ENCODE measurements around the gene STK24.
A peak's percentile ranks its signal among the peaks of the same experiment; 100 is the strongest.

STK24 gene

DNA sequence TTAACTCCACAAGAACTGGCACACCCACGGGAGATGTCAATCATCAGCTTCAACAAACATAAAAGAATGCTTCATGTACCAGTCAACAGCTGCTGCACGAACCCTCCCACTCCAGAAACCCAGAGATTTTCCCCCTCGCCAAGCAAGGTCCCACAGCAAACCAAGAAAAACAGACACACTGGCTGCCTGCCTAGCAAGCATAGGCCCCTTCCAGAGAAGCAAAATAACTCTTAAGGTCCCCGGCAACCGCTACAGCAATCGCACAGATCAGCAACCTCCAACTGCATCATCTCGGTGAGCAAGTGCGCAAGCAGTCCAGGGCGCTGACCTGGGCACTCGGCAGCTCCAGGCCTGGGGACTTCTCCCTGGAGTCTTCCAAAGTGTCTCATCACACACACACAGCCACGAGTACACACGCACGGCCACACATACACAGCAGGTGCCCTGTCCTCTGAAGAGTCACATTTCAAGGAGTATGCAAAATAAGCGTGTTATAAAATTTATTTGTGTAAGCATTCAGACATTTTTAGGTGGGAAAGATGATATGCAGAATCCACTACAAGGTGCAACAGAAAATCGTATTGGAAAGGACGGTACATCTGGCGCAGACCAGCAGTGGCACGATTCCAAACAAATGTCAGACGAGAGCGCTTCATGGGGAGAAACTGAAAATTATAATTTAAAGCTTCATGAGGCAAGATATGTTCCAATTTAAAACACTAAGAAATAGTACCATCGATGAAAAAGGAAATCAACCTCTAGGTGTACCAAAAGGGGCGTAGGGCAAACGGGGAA, 125.0 kb downstream of the STK24 start:
- no peak for DNase-seq (ENCODE audit: low read depth in 2 of 2)

DNA sequence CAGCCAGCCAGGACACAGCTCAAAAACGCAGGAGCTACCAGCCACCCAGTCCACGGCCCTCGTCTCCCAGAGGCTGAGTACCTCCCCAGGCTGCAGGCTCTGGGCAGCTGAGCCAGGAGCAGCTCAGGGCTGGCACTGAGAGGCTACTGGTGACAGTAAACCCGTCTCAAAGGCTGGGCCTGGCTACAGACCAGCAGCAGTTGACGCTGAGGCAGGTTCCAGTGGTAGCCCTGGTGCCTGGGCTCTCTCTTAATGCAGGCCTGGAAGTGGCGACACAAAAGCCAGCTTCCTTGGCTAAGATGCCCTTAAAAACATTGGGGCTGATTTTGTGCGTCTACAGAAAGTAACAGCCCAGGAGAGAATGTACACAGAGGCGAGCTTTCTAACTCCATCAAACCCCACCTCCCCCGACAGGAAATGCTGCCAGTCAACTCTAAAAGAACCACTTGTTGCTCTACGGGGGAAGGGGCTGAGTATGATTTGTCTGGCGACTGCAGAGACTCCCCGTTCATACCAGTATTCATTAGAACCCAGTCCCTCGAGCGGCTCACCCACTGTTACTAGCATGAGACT, 126.3 kb downstream of the STK24 start:
- DNase-seq (ENCODE audit: low read depth in 2 of 2) = no peak

DNA sequence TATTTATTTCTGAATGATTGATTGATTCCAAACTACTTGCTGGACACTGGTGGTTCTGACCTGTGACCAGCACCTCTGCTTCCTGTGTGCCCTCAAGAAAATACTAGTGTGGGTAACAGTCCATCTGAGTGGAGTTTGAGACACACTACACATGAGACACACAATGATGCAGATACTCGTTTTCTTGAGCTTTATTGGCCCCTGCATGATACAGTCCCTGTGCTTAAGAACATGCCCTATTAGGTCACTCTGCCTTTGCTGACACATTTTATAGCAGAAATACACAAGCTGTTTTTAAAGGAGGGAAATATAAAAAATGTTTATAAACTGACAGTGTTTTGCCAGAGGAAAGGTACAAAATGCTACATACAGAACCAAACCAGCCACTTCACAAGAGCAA, 126.9 kb downstream of the STK24 start:
- DNase-seq (ENCODE audit: low read depth in 2 of 2) = no peak

DNA sequence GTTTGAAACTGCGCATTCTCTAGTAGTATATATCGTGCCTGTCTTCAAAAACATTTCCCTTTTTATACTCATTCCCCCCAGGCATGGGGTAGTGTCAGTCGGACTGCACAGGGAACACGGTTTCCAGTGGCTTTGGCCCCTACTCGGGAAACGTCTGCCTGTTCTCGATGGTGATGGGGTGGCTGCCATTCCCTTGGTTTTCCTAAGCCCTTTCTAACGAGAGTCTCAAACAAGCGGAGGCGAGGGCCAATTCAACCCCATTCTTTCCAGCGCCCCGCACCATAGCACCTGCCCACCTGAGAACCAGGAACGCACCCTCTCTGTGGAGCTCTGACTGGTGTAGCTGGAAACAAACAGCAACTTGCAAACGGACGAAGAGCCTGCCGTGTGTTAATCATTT, 127.6 kb downstream of the STK24 start:
- no peak for DNase-seq (ENCODE audit: low read depth in 2 of 2)

GRCh38 chr13:98448642-98448928, 128.3 kb downstream of the STK24 start:
- DNase-seq (ENCODE audit: low read depth in 2 of 2) = no peak

DNA sequence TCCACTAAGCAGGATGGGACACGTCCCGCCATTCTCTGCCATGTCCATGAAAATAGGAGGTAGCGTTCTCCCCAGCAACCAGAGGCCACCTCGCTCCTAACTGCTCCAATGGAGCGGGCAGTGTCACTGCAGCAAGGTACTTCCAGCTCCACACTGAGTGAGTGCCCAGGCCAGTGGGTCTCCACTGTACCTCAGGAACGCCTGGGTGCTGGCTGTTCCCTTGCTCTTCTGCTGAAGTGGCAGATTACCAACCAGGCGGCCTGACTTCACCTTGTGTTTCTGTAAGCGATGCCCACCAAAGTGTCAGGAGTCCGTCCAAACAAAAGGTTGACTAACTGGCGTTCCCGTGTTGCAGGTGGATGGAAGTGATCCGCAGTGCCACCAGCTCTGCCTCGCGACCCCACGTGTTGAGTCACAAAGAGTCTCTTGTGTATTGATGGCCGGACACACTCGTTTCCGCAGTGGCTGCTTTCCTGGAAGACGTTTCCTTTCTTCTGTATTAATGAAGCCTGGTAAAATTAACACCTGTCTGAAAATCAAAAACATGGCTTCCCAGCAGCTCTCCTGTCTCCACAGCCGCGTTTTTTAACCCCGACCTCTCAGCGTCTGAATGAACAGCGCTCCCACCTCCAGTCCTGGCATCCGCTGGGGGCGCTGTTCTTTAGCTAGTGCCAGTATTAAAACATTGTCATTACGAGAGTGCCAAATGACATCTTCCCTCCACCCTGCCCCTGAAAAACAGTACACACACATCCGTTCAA, 128.8 kb downstream of the STK24 start:
- peak in 1 of 2 experiments; percentile 18 for DNase-seq (ENCODE audit: low read depth in 2 of 2)

DNA sequence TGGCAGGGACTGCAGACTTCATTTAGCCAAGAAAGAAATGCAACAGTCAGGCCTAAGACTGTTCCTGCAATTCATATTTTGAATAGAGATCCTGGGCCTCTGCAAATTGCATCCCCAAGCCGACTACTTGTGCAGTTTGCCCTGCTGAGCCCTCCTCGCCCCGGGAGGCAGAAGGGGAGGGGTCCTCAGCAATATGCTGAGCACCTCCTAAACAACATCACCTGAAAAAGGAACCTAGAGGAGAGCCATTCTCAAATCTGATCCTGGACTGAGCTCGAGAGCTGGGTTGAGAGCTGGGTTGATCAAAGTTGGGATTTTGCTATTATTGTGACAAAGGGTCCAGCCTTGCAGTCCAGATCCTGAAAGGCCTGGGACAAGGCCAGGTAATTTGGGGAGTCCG, 129.8 kb downstream of the STK24 start:
- DNase-seq (ENCODE audit: low read depth in 2 of 2) = no peak

GRCh38 chr13:98446234-98446621, 130.7 kb downstream of the STK24 start:
- no peak for DNase-seq (ENCODE audit: low read depth in 2 of 2)

DNA sequence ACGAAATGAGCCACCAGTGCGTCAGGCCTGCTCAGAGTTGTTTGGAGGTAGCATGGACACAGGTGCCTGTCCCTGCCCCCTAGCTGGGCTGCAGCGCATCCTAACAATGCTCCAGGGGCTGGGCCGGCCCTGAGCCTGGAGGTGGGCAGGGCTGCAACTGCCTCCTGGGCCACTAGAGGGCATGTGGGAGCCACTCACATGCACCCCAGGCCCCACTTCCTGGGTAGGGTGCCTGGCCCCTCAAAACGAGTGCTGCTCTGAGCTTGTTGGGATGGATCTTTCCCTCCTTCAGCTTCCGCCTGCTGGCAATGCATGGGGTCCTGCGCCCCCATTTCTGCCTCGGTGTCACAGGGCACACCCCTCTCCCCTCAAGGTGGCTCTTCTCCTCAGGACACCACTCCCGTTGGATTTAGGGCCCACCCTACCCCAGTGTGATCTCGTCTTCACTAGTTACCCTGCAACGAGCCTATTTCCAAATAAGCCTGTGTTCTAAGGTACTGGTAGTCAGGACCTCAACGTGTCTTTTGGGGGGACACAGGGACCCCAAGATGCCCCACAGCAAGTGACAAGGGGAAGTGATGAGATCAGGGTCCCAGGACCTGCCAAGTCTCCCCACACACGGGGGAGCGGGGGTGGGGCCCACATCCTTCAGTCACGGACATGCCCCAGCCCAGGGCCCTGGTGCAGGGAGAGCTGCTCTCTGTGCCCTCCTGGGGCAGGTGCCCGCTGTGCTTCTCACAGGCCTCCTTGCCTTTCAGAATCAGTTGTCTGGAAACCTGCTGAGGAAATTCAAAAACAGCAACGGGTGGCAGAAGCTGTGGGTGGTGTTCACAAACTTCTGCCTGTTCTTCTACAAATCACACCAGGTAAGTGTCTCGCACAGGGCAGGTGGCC, 131.3 kb downstream of the STK24 start:
- peak; percentile 54 to 74 for DNase-seq (ENCODE audit: low read depth in 2 of 2)

GRCh38 chr13:98444381-98444780, 132.5 kb downstream of the STK24 start:
- DNase-seq (ENCODE audit: low read depth in 2 of 2) = no peak

- no peak for DNase-seq (ENCODE audit: low read depth in 2 of 2)
Measured at GRCh38 chr13:98443800-98444325, 133.0 kb downstream of the STK24 start.

GRCh38 chr13:98443329-98443728, 133.6 kb downstream of the STK24 start:
- no peak for DNase-seq (ENCODE audit: low read depth in 2 of 2)

- no peak for DNase-seq (ENCODE audit: low read depth in 2 of 2)
Measured at GRCh38 chr13:98442391-98443230, 134.3 kb downstream of the STK24 start.

GRCh38 chr13:98441056-98441676, 135.7 kb downstream of the STK24 start:
- DNase-seq (ENCODE audit: low read depth in 2 of 2) = no peak

- no peak for DNase-seq (ENCODE audit: low read depth in 2 of 2)
Measured at GRCh38 chr13:98440390-98441055, 136.4 kb downstream of the STK24 start.

GRCh38 chr13:98439896-98440295, 137.0 kb downstream of the STK24 start:
- no peak for DNase-seq (ENCODE audit: low read depth in 2 of 2)

- no peak for DNase-seq (ENCODE audit: low read depth in 2 of 2)
Measured at GRCh38 chr13:98439126-98439828, 137.6 kb downstream of the STK24 start.

GRCh38 chr13:98438246-98439125, 138.4 kb downstream of the STK24 start:
- DNase-seq (ENCODE audit: low read depth in 2 of 2) = no peak

All from stimulated activated CD4-positive, alpha-beta T cell treated with anti-CD3 and anti-CD28 coated beads, Interleukin-12 subunit alpha, Interleukin-12 subunit beta, amount 100 ng/mL, for 24 hours (primary cell).